Activated T-cell treated with anti-CD3 and anti-CD28 coated beads, Interleukin-2, amount 50 U/mL, for 24 hours (primary cell): ENCODE results near the gene ZNF672.
A peak's percentile ranks its signal among the peaks of the same experiment; 100 is the strongest.

Experiments used
- DNase-seq: peaks from one replicate; pipeline ENCODE4 v3.0.0-alpha.2; 2020
- H3K27ac Mint-ChIP-seq: 2 replicates; pipeline ENCODE4 v1.8.0; 2020; ENCODE audit warnings: mild to moderate bottlenecking, mixed read lengths
- H3K27me3 Mint-ChIP-seq: 2 replicates; pipeline ENCODE4 v1.8.0; 2020; ENCODE audit warnings: mixed read lengths
- H3K36me3 Mint-ChIP-seq: 2 replicates; pipeline ENCODE4 v1.8.0; 2020; ENCODE audit warnings: low read depth, mixed read lengths
- H3K4me1 Mint-ChIP-seq: 2 replicates; pipeline ENCODE4 v1.8.0; 2020; ENCODE audit warnings: low read depth, mixed read lengths
- H3K4me3 Mint-ChIP-seq: 2 replicates; pipeline ENCODE4 v1.8.0; 2020; ENCODE audit warnings: mild to moderate bottlenecking, moderate library complexity, mixed read lengths
- H3K9me3 Mint-ChIP-seq: 2 replicates; pipeline ENCODE4 v1.8.0; 2020; ENCODE audit warnings: mixed read lengths

Gene ZNF672

GRCh38 chr1:248850124-248850523, 12.1 kb downstream of the ZNF672 start:
- H3K27ac Mint-ChIP-seq, result peak overlapping the region; percentile 70
- H3K4me1 Mint-ChIP-seq, result no peaks in the 10 kb centered on the region
- peaks cover 22% of the 10 kb centered on the region for H3K36me3 Mint-ChIP-seq
- H3K27me3 Mint-ChIP-seq, result no peaks in the 10 kb centered on the region
- no peak overlapping the region for H3K4me3 Mint-ChIP-seq
- DNase-seq, result no peak
- H3K9me3 Mint-ChIP-seq, result no peaks in the 10 kb centered on the region

- Mint-ChIP-seq H3K27me3 (no peaks in the 10 kb centered on the region), H3K36me3 (peaks cover 17% of the 10 kb centered on the region), H3K9me3 (no peaks in the 10 kb centered on the region), H3K27ac (no peak overlapping the region), H3K4me1 (no peaks in the 10 kb centered on the region), H3K4me3 (no peak overlapping the region)
- no peak for DNase-seq
Measured at GRCh38 chr1:248850536-248851251, 12.7 kb downstream of the ZNF672 start.

GRCh38 chr1:248851390-248851789, 13.4 kb downstream of the ZNF672 start:
- H3K9me3 Mint-ChIP-seq, result no peaks in the 10 kb centered on the region
- DNase-seq, result no peak
- H3K27ac Mint-ChIP-seq, result no peak overlapping the region
- no peak overlapping the region for H3K4me3 Mint-ChIP-seq
- H3K27me3 Mint-ChIP-seq, result no peaks in the 10 kb centered on the region
- no peaks in the 10 kb centered on the region for H3K4me1 Mint-ChIP-seq
- H3K36me3 Mint-ChIP-seq, result peaks cover 10% of the 10 kb centered on the region

GRCh38 chr1:248852481-248853405, 14.7 kb downstream of the ZNF672 start:
- Mint-ChIP-seq H3K4me3 (no peak overlapping the region), H3K9me3 (no peaks in the 10 kb centered on the region), H3K4me1 (no peaks in the 10 kb centered on the region), H3K27ac (no peak overlapping the region), H3K36me3 (no peaks in the 10 kb centered on the region), H3K27me3 (no peaks in the 10 kb centered on the region)
- DNase-seq, result no peak

- H3K27ac Mint-ChIP-seq, result no peak overlapping the region
- H3K9me3 Mint-ChIP-seq, result no peaks in the 10 kb centered on the region
- H3K36me3 Mint-ChIP-seq, result no peaks in the 10 kb centered on the region
- no peaks in the 10 kb centered on the region for H3K27me3 Mint-ChIP-seq
- H3K4me1 Mint-ChIP-seq, result peaks cover 3% of the 10 kb centered on the region
- H3K4me3 Mint-ChIP-seq, result no peak overlapping the region
- DNase-seq, result no peak
Measured at GRCh38 chr1:248853663-248854375, 15.8 kb downstream of the ZNF672 start.

- Mint-ChIP-seq H3K36me3 (peaks cover 5% of the 10 kb centered on the region), H3K9me3 (no peaks in the 10 kb centered on the region), H3K4me1 (peaks cover 18% of the 10 kb centered on the region), H3K27me3 (no peaks in the 10 kb centered on the region), H3K27ac (peak overlapping the region; percentile 85), H3K4me3 (no peak overlapping the region)
- no peak for DNase-seq
Measured at GRCh38 chr1:248855580-248855979, 17.6 kb downstream of the ZNF672 start.

GRCh38 chr1:248856176-248856575, 18.2 kb downstream of the ZNF672 start:
- H3K4me3 Mint-ChIP-seq, result peak overlapping the region; percentile 94
- peaks cover 18% of the 10 kb centered on the region for H3K4me1 Mint-ChIP-seq
- H3K36me3 Mint-ChIP-seq, result peaks cover 5% of the 10 kb centered on the region
- no peaks in the 10 kb centered on the region for H3K27me3 Mint-ChIP-seq
- H3K9me3 Mint-ChIP-seq, result no peaks in the 10 kb centered on the region
- H3K27ac Mint-ChIP-seq, result peak overlapping the region; percentile 85
- no peak for DNase-seq

DNA sequence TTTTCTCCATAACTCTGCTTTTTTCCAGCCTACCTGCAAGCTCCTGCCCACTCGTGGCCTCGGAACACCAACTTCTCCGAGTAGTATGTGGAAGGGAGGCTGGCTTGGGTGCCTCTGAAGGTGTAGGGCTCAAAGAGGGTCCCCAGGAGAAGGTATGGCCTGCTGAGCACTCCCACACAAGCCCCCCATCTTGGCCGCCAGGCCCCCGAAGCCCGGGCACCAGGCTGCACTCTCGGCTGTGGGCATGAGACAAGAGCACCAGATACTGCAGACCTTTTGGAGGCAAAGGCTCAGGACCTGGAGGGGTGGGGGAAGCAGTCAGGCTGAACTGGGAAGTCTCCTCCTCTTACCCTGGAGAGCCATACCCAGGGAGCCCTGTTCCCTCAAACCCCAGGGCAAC, 19.2 kb downstream of the ZNF672 start:
- Mint-ChIP-seq H3K27ac (peak overlapping the region; percentile 97), H3K4me3 (peak overlapping the region; percentile 94), H3K4me1 (peaks cover 21% of the 10 kb centered on the region), H3K36me3 (peaks cover 5% of the 10 kb centered on the region), H3K27me3 (no peaks in the 10 kb centered on the region), H3K9me3 (no peaks in the 10 kb centered on the region)
- DNase-seq, result no peak

- Mint-ChIP-seq H3K36me3 (peaks cover 5% of the 10 kb centered on the region), H3K4me3 (peak overlapping the region; percentile 94), H3K27me3 (no peaks in the 10 kb centered on the region), H3K4me1 (peaks cover 26% of the 10 kb centered on the region), H3K9me3 (no peaks in the 10 kb centered on the region), H3K27ac (peak overlapping the region; percentile 97)
- DNase-seq, result no peak
Measured at GRCh38 chr1:248857749-248858095, 19.7 kb downstream of the ZNF672 start.

DNA sequence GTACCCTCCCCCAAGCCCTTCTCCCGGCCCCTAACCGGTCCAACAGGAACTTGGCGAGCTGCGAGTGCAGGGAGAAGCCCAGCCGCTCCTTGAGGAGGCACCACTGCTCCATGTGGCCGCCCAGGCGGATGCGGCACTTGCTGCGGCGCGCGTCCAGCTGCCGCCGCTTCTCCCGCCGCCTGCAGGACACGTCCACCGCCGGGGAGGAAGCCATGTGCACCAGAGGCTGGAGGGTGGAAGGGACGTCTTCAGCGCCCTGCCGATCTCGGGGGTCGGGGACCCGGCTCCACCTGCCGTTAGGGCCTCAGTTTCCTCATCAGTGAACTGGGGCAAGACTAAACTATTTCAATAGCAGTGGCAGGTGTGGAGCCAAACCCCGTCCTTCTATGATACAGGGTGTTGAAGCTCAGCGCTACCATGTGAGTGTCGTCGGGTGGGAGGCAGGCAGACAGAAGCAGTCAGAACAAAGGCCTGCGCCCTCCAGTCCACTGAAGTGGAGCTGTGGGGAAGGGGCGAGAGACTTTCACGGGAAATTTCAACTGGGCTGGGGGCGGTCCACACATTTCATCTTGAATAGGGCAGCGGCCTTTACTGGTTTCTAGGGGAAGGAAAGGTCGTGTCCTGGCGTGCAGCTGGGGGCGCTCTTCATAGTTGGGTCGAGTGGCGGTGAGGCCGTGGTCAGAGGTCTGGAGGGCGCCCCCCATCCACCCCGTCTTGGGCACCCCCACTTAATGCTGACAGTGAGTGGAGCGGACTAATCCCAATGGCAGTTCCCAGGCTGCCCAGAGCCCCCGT, 20.3 kb downstream of the ZNF672 start:
- peak overlapping the region; percentile 94 for H3K4me3 Mint-ChIP-seq
- no peaks in the 10 kb centered on the region for H3K27me3 Mint-ChIP-seq
- peaks cover 30% of the 10 kb centered on the region for H3K4me1 Mint-ChIP-seq
- no peaks in the 10 kb centered on the region for H3K9me3 Mint-ChIP-seq
- peaks cover 5% of the 10 kb centered on the region for H3K36me3 Mint-ChIP-seq
- DNase-seq, result peak; percentile 75
- H3K27ac Mint-ChIP-seq, result peak overlapping the region; percentile 97

DNA sequence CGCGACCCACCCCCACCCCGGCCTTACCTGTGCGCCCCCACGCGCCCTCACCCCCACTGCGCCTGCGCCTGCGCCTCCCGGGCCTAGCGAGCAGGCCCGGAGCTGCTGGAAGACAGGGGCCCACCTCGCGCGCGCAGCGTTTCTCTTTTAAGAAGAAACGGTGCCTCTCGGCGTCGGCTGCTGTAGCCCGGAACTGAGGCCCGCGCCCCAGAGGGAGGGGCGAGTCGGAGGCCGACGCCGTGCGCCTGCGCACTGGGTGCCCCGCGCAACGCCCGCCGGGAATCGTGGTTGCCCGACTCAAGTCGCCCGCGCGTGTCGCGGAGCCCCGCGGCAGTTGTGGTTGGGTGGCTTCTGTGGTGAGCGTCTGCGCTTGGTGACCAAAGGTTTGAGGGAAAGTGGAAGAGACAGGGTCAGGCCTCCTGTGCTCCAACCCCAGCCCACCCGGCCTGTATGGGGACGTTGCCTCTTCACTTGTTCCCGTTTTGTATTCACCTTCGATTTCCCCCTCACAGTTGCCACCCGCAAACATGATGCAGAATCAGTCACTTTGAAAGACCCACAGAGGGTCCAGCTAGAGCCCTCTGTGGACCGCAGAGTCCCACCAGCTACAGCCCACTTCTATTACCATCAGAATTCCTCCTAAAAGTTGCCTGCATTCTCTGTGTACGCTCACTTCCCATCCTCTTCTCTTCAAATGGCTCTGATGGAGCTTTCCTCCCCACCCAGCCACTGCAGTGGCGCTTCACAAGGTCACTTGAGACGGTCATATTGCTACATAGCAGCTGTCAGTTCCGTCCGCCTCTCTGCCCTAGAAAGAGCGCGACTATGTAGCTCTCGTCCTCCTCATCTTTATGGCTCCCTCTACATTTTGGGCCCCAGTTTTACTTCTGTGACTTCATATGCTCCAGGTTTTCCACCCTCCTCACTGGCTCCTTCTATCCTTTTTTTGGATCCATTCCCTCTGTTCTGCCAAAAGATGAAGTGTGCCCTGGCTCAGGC, 21.2 kb downstream of the ZNF672 start, which contains the start of gene ZNF692:
ZNF692 (minus strand) TSS at position 195 of the 999 bp plus-strand sequence. CDS start 776 bp downstream, outside the sequence.
- Mint-ChIP-seq H3K9me3 (no peaks in the 10 kb centered on the region), H3K4me1 (peaks cover 38% of the 10 kb centered on the region), H3K4me3 (peak within 1 kb of the TSS; percentile 94), H3K27ac (peak within 1 kb of the TSS; percentile 97), H3K36me3 (peaks cover 5% of the 10 kb centered on the region), H3K27me3 (no peaks in the 10 kb centered on the region)
- peak; percentile 97 for DNase-seq

DNA sequence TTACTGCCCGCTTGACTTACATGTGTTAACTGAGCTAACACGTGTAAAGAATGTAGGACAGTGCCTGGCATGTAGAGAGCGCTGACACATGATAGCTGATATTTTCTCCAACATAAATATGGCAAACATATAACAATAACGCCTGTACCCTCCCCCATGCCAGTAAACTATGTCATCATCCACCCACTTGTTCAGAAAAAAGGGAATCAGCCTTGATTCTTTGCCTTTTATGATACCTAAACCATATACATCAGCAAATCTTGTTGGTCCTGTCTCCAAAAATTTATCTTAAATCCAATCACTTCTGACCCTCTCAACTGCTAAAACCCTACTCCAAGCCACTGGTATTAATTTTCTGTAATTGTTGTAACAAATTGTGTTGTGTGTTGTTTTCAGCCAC, 22.0 kb downstream of the ZNF672 start:
- H3K9me3 Mint-ChIP-seq, result no peaks in the 10 kb centered on the region
- H3K4me1 Mint-ChIP-seq, result peaks cover 42% of the 10 kb centered on the region

GRCh38 chr1:248861616-248862015, 23.6 kb downstream of the ZNF672 start:
- peaks cover 5% of the 10 kb centered on the region for H3K36me3 Mint-ChIP-seq
- no peaks in the 10 kb centered on the region for H3K9me3 Mint-ChIP-seq
- H3K4me3 Mint-ChIP-seq, result no peak overlapping the region
- peaks cover 42% of the 10 kb centered on the region for H3K4me1 Mint-ChIP-seq
- H3K27me3 Mint-ChIP-seq, result no peaks in the 10 kb centered on the region
- DNase-seq, result no peak
- H3K27ac Mint-ChIP-seq, result no peak overlapping the region

More for the DNA sequence above, 22.0 kb downstream of the ZNF672 start:
- no peak for DNase-seq
- Mint-ChIP-seq H3K4me3 (peak overlapping the region; percentile 94), H3K36me3 (peaks cover 5% of the 10 kb centered on the region), H3K27ac (peak overlapping the region; percentile 97), H3K27me3 (no peaks in the 10 kb centered on the region)
